HG03095 (cell line): ENCODE results near the gene CCDC87.
"Not testable (repeated sequence)": the region's sequence is repeated elsewhere in the genome, so short reads cannot be mapped to it uniquely, and the experiment has no call there.

Source experiments
- ATAC-seq: cut with Tn5 transposase; IDR thresholded peaks from one replicate; pipeline ENCODE4 v1.9.1; 2021; ENCODE audit warnings: moderate library complexity; ENCODE audit not compliant: unreplicated experiment

Gene CCDC87, protein sequence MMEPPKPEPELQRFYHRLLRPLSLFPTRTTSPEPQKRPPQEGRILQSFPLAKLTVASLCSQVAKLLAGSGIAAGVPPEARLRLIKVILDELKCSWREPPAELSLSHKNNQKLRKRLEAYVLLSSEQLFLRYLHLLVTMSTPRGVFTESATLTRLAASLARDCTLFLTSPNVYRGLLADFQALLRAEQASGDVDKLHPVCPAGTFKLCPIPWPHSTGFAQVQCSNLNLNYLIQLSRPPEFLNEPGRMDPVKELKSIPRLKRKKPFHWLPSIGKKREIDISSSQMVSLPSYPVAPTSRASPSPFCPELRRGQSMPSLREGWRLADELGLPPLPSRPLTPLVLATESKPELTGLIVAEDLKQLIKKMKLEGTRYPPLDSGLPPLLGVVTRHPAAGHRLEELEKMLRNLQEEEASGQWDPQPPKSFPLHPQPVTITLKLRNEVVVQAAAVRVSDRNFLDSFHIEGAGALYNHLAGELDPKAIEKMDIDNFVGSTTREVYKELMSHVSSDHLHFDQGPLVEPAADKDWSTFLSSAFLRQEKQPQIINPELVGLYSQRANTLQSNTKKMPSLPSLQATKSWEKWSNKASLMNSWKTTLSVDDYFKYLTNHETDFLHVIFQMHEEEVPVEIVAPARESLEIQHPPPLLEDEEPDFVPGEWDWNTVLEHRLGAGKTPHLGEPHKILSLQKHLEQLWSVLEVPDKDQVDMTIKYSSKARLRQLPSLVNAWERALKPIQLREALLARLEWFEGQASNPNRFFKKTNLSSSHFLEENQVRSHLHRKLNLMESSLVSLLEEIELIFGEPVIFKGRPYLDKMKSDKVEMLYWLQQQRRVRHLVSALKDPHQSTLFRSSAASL

DNA sequence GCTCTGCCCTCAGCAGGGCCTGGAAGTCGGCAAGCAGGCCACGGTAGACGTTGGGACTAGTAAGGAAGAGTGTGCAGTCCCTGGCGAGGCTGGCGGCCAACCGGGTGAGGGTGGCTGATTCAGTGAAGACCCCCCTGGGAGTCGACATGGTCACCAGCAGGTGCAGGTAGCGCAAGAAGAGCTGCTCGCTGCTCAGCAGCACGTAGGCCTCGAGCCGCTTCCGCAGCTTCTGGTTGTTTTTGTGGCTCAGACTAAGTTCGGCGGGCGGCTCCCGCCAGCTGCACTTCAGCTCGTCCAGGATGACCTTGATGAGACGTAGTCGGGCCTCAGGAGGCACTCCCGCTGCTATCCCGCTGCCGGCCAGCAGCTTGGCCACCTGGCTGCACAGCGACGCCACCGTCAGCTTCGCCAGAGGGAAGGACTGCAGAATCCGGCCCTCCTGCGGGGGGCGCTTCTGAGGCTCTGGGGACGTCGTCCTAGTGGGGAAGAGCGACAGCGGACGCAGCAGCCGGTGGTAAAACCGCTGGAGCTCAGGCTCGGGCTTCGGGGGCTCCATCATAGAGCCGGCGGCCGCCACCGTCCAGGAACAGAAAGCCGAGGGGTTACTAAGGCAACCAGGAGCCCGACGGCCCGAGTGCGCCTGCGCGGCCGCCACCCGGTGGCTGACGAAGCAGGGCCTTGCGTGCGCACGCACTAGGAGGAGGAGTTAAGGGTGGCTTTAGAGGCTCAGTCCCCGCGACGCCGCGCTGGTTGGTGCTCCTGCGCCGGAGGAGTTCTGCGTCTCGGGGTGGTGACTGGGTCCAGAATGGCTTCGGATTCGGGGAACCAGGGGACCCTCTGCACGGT lies at the start of gene CCDC87, which contains the start of gene CCS:
Gene CCDC87 (minus strand): TSS at position 607 of the 846 bp plus-strand sequence. CDS start 48 bp downstream, at position 559.
Gene CCS (plus strand): TSS at position 729 of the 846 bp plus-strand sequence. CDS start 77 bp downstream, at position 806.
- peak; percentile 79 for ATAC-seq

DNA sequence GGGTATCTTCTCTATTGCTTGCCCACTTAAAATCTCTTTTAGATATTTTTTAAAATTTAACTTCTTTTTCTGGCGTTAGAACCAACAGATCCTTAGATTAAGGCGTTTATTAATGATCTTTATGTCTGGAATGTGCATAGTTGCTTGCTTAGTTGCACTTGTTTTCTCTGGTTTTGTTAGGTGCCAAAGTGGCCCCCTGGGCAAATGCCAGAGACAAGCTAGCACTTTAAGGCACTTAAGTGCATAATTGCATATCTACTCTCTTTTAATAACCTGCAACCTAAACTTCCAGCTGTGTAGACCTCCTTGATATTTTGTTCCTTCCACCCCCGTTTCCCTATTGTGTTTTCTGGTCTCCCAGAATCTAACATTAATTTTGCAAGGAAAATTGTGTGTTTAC lies 49.0 kb upstream of the CCDC87 start:
- ATAC-seq, result no peak

DNA sequence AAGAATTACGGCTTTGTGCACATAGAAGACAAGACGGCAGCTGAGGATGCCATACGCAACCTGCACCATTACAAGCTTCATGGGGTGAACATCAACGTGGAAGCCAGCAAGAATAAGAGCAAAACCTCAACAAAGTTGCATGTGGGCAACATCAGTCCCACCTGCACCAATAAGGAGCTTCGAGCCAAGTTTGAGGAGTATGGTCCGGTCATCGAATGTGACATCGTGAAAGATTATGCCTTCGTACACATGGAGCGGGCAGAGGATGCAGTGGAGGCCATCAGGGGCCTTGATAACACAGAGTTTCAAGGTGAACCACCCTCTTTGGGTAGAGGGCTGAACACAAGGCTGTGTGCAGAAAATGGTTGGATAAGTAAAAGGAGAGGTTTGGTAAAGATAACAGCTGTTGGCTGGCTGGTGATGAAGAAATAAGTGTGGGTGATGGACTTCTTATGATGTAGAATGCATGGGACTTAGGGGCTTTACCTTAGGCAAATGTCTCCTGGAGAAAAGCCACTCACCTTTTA lies 47.0 kb upstream of the CCDC87 start:
- not testable (repeated sequence) for ATAC-seq

DNA sequence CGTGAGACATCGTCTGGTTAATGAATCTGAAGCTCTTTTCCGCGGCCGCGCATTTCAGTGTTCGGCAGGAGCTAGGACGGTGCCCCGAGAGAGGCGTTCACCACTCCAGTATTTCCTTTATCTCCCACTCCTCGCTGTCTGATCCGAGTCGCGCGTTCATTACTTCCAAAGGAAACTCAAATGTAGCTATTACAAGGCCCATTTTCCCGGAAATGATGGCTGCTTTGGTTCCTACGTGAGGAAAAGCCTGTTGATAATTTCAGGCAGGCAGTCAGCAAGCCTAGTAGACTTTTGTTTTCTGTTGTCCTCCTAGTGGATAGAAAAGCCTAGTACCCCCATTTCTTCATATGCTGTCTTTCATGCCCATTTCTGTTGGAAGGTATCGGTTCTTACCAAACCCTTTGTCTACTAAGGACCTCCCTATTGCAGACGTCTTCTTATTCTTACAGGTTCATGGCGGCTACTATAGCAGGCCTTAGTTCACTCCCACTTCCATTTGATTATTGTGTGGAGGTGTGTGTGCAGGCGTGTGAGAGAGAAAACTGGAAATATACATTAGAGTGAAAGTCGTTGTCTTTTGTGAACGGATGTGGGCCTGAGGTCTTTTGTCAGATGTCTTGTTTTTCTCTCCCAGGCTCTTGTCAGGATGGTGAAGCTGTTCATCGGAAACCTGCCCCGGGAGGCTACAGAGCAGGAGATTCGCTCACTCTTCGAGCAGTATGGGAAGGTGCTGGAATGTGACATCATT lies 46.4 kb upstream of the CCDC87 start:
- no peak for ATAC-seq

DNA sequence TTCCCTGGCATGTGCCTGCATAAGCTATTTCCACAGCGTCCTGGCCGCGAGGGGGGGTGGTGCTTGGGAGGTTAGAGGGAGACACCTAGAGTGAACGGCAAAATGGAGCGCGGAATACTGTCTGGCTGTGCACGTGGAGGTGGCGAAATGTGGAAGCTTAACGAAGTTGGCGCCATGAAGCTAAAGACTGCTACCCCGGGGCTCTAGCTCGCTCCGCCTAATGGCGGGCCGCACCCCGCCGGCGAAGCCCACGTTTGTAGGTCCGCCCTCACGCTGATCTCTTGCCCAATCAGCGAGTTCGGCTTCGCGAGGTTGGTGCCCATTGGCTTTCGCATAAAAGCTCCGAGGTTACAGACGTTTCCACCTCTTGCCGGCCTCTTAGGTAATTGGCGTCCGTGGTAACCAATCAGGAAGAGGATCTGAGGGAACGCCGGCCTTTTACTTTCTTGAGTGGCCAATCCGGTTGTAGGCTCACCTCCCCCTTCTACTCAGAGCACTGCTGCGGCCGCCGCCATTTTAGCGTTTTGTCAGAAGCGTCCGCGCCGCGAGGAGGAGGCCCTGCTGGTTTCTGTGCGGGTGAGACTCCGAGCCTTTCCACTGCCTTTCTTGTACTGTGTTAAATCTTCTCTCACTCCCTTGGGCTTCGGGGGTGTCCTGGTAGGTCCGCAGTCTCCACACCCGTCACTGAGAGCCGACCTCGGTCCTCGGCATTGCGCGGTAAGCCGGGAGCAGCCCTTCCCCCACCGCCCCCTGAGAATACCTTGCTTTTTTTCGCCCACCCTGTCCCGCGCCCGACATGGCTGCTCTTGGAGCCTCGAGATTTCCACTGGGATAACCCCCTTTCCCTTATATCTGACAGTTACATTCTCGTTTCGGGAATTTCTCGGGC lies 45.6 kb upstream of the CCDC87 start, which contains the start of gene RBM4:
Gene RBM4 (plus strand): TSS at position 527 of the 889 bp plus-strand sequence. CDS start 1,009 bp downstream, outside the sequence.
- ATAC-seq, result peak; percentile 88

DNA sequence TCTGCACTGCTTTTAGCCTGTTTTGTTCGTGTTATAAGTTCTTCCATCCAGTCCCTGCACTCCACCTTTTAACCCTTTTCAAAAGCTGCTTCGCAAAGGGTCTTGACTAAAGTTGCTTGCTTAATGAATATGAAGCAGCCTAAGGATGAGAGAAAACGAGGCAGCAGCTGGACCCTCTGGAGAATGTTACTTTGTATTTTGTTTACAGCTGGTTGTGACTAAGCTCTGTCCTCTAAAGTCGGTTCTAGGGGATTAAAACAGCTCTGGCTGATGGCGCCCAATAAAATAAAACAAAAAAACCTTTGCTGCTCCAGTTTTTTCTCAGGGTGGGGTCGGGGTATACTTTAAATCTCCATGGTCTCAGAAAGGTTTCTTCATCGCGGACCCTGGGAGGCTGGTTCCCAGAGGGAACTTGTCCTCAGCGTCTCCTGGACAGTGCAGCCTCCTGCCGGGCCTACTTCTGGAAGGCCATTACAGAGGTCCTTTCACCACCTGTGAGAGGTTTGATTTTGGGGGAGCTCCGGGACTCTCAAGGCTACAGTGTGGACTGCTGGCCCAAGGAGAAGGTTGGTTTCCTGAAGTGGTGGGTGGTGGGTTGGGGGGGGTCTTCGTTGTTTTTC lies 44.8 kb upstream of the CCDC87 start:
- ATAC-seq, result no peak

DNA sequence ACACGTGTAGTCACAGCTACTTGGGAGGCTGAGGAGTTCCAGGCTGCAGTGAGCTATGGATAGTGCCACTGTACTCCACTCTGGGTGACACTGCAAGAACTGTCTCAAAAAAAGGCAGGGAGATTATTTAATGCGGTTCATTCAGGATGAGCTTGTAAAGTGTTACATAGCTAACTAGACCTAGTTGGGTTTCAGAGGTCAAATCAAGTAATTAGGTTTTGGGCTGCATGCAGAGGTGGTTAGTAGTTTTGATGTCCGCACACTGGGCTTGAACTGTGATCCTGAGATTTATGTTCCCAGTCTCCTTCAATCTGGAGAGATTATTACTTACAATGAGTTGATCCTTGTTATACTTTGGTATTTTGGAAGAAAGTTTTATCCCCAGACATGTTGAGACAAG lies 43.5 kb upstream of the CCDC87 start:
- ATAC-seq, result no peak

DNA sequence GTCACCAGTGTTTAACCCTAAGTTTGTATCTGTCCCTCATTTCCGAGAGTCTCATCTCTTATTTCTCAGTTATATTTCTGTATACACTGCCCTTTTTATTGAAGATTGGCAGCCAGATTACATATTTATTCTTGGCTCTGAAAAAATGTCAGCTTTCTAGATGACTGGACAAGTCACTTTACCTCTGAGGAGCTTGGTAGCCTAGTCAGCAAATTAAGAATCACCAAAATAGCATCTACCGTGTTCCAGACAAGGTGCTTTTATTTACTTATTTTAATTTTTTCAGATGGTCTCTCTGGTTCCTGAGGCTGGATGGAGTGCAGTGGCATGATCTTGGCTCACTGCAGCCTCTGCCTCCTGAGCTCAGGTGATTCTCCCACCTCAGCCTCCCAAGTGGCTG lies 40.1 kb upstream of the CCDC87 start:
- ATAC-seq, result no peak

DNA sequence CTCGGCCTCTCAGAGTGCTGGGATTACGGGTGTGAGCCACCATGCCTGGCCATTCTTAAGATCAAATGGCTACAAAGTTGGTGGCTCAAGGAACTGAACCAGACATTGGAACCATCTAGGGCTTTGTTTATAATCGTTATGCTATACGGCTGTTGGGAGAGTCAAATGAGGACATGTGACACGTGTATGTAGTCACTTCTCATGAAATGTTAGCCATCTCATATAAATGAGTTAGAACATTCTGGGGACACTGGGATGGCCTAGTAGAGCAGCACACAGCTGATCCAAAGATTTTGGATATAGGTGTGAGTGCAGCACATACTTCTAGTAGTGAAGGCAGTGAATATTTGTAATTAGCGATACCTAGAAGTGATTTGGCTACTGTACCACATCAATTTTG lies 39.0 kb upstream of the CCDC87 start:
- ATAC-seq, result no peak

DNA sequence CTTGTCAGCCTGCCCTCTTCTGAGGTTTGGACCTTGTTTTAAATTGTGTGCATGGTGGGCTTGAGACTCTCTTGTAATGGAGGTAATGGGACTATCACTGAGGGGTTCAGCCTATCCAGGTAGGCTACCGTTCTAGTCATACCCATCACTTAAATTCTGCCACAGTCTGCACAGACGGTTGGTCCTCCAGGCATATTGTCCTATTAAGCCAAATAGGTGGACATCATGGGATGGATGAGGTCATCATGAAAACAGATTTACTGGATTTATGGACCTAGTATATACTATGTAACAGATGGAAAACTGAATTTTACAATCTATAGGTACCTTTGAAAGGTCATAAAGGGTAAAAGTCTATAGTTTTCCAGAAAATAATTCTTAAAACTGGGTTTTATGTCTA lies 36.5 kb upstream of the CCDC87 start:
- no peak for ATAC-seq

DNA sequence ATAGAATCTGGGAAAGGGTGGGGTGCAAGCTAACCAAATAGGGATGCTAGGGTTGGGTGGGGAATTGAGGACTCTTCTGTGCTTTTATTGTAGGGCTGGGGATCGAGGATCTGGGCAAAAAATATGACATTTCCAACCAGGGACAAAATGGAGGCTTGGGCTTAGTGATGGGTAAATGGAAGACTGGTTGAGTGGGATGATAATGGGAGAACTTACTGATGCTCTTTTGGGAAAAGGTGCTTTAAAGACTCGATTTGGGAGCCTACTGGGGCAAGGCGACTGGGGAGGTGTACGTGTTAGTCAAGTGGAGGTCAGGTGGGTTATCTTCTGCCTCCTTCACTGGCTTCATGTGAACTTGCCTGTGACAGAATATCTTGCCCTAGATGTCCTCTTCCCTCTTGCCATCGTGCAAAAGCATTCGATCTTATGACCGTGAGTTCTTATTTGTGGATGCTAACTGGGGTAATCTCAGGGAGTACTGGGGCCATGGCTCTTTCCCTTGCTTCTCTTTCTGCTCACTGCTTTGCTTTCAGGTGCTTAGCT lies 35.3 kb upstream of the CCDC87 start:
- no peak for ATAC-seq

DNA sequence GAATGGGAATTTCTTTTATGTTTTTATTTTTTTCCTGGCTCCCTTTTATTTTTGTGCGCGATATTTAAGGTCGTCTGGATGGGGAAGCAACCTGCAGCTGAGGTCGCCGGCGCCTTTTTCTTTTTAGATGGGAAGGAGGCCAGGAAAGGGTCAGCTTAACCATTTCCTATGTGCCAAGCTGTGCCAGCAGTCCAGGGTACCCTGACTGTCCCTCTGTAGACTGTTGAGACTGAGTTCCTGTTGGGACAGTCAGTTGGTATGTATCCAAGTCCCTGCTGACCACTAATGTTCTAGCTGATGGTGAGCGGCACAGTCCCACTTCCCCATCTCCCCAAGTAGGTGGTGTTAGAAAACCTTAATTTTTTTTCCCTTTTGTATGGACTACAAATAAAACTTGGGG lies 34.1 kb upstream of the CCDC87 start:
- no peak for ATAC-seq

DNA sequence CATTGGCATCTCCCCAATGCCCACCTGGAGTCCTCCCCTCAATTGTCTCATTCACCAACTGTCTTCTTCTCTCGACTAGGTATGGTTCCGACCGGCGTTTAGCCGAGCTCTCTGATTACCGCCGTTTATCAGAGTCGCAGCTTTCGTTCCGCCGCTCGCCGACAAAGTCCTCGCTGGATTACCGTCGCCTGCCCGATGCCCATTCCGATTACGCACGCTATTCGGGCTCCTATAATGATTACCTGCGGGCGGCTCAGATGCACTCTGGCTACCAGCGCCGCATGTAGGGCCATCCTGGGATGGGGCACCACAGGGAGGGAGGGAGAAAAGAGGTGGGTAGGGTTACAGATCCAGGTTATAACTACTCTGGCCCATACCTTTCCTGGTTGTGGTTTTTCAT lies 33.5 kb upstream of the CCDC87 start:
- ATAC-seq, result no peak

DNA sequence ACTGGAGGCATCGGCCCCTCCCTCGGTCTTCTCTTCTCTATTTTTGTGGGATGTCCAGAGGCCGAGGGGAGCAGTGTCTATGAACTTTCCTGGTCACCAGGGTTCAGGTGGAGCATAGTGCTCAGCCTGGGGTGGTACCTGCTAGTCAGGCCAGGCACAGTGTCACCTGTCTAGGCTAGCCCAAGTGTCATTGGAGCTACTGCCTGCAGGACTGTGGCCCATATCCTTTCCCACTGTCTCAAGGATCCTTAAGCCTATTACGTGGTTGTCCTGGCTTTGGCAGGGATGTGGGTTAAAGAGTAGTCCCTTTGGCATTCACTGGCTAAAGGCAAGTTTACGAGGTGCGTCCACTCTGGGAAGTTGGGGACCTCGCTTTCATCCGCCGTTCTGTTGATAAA lies 32.9 kb upstream of the CCDC87 start:
- no peak for ATAC-seq

DNA sequence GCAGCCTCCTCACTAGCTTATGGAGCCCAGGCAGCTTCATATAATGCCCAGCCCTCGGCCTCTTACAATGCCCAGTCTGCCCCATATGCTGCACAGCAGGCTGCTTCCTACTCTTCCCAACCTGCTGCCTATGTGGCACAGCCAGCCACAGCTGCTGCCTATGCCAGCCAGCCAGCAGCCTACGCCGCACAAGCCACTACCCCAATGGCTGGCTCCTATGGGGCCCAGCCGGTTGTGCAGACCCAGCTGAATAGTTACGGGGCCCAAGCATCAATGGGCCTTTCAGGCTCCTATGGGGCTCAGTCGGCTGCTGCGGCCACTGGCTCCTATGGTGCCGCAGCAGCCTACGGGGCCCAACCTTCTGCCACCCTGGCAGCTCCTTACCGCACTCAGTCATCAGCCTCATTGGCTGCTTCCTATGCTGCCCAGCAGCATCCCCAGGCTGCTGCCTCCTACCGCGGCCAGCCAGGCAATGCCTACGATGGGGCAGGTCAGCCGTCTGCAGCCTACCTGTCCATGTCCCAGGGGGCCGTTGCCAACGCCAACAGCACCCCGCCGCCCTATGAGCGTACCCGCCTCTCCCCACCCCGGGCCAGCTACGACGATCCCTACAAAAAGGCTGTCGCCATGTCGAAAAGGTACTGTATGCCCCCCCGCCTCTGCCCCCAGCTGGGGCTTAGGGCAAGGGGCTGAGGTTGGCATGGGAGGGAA lies 32.3 kb upstream of the CCDC87 start:
- no peak for ATAC-seq

DNA sequence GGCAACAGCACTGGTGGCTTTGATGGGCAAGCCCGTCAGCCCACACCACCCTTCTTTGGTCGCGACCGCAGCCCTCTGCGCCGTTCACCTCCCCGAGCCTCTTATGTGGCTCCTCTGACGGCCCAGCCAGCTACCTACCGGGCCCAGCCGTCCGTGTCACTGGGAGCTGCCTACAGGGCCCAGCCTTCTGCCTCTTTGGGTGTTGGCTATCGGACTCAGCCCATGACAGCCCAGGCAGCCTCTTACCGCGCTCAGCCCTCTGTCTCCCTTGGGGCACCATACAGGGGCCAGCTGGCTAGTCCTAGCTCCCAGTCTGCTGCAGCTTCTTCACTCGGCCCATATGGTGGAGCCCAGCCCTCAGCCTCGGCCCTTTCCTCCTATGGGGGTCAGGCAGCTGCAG lies 31.6 kb upstream of the CCDC87 start:
- ATAC-seq, result no peak

DNA sequence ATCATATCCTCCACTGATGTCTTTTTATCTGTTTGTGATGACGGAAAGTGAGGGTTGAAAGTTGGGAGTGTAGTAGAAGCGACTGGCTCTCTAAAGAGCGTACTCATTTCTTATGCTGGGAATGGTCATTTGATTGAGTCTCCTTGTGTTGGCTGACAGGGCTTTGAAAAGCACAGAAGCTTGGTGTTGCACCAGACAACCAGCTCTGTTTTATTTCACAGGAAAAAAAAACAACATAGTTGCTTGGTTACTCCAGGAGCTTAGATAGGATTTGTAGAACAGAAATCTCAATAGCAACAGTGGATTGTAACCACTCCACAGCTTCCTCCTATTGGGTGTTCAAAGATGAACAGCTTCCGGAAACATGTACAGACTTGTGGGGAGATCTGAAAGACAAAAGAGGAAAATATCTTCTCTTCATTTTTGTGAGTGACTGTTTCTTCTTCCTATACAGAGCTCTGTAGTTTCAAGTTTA lies 26.3 kb upstream of the CCDC87 start:
- no peak for ATAC-seq
